IPS DF 4.7 (cell line): ENCODE data around the gene FSCN2.

Experiments used
- DNase-seq: peaks from one replicate; pipeline ENCODE4 v3.0.0-alpha.2; 2013; ENCODE audit warnings: low spot score; ENCODE audit errors: extremely low read depth

Gene FSCN2

GRCh38 chr17:81512562-81513371 lies 15.4 kb upstream of the FSCN2 start, which contains the start of gene ACTG1:
ACTG1 (minus strand) TSS chr17:81512799; CDS start chr17:81512354, 445 bp downstream.
- DNase-seq: no peak

GRCh38 chr17:81513372-81513752 lies 14.8 kb upstream of the FSCN2 start:
- DNase-seq: no peak

DNA sequence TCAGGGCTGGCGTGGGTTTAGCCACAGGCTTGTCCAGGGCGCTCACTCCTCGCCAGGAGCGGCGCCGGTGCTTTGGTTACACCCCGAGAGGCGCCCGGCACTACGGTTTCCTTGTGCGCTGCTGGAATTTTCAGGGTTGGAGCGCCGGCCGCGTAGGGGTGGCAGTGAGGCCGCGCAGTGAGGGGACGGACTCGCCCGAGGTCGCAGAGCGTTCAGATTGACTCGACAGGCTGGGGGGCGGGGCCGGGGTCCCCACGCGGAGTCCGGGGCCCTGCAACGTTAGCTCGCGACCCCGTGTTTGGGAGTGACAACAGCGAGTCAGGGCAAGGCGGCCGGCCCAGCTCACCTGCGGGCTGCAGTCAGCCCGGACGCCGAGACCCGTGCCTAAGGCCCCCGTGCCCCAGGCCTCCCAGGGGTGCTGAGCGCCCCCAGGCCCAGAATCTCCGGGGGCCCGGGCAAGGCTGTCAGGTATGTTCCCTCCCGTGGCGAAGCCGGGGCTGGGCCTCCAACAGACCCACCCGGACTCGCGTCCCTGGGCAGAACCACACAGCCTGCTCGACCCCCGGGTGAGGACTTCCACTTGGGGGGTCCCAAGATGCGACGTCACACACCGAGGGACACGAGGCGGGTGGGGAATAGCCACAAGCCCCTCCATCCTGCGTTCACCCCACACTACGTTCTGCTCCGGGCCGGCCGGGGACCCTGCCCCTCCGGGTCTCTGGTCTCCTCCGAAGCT lies 14.3 kb upstream of the FSCN2 start:
- no peak for DNase-seq

- no peak for DNase-seq
These were observed 13.8 kb upstream of the FSCN2 start for GRCh38 chr17:81514489-81514738.

- DNase-seq: no peak
These were observed 13.2 kb upstream of the FSCN2 start for GRCh38 chr17:81514739-81515529.

DNA sequence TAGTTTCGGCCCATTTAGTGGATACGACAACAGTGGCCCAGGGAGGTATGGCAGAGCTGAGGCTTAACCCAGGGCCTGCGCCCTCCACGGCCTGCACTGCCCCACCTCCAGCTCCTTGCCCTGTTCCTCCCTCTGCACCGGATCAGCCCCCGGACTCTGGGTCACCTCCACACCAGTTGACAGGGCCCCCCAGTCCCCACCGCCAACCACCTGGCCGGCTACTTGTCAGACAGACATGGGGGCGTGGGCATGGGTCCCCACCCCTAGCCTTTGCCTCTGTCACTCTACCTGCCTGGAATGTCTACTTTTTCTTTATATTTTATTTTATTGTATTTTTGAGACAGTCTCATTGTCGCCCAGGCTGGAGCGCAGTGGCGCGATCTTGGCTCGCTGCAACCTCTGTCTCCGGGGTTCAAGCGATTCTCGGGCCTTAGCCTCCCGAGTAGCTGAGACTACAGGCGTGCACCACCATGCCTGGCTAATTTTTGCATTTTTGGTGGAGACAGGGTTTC lies 12.6 kb upstream of the FSCN2 start:
- no peak for DNase-seq

DNA sequence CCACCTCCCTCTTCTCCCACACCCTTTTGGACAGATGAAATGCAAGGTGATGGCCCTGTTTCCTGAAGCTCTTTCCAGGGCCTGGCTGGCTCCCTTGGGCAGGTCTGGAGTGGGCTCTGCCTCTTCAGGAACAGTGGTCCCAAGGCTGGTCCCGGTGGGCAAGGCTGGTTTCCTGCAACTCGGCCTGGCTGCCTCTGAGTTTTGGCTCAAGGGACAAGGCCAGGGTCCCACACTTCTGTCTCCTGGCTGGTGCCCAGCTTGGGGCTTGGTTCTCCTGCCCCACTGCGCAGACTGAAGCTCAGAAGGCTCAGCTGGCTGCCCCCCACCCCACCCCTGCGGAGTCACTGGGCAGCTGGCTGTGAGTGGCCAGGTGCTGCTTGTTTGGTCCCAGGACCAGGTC lies 11.7 kb upstream of the FSCN2 start:
- no peak for DNase-seq

DNA sequence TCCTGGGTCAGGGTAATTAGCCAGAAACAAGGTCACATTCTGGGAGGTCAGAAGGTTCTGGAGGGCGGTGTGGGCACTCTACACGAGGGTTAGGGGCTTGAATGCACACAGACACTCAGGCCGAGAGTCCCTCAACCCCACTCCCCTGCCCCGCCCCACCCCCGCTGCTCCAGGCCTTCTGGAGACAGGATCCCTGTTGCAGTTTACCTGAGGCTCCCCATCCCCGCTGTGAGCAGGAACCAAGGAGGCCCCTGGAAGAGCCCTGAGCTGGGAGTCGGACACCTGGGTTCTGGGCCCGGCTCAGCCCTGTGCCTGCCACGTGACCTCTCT lies 11.2 kb upstream of the FSCN2 start:
- no peak for DNase-seq

GRCh38 chr17:81517339-81518112 lies 10.7 kb upstream of the FSCN2 start:
- DNase-seq: no peak

DNA sequence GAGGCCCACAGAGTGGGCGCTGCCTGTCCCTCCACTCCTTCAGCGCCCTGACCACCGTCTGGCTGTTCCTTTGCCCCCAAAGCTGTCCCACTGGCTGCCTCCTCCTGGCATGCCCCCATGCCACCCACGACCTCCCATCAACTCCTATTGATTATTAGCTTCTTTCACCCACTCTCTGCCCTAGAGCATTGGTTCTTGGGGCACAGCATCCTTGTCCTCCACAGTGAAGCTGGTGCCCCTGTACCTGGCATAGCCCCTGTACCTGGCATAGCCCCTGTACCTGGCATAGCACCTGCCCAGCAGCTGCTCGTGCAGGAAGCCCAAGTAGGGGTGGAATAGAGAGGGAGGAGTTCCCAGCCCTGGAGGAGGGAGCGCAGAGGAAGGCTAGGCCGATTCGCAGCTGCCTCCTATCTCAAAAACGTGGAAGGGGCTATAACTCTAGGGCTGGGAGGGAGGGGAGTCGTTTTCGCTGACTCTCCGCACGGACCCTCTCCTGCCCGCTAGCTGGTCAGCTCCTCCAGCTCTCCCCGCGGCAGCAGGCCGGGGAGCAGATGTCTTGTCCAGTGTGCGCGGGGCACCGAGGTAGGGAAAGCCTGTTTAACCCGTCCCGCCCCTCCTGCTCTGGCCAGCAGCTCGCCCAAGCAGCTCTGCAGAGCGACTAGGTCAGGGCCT lies 9.9 kb upstream of the FSCN2 start:
- no peak for DNase-seq

GRCh38 chr17:81518785-81519283 lies 9.3 kb upstream of the FSCN2 start:
- no peak for DNase-seq

DNA sequence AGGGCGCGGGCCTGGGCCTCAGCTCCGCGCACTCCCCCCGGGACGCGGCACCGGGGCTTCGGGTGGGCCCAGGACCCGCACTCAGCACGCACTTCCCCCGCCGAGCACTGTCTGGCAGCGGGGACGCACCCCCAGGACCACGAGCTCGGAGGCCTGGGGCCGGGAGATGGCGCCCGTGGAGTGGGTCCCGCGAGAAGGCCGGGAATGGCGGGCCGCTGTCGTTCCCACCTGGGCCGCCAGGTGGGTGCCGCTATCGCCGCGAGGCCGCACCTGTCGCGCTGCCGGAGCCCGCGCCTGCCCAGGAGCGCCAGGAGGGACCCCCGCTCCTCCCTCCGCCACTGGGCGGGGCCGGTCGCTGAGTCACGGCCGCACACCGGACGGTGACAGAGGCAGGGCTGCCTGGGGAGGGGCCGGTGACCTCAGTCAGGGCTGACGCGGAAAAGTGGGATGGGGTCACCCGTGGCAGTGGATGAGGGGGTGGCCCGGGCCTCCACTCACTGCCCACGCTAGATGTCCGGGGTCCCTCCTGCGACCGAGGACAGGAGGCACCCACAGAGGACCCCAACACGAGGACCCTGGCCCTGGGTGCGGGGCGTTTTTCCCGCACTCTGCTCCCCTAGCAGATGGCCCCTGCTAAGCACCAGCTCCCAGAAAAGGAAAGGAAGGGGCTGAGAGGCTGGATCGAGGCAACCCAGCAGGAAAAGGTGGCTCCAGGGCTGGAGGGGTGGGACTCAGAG lies 8.7 kb upstream of the FSCN2 start:
- DNase-seq: no peak

DNA sequence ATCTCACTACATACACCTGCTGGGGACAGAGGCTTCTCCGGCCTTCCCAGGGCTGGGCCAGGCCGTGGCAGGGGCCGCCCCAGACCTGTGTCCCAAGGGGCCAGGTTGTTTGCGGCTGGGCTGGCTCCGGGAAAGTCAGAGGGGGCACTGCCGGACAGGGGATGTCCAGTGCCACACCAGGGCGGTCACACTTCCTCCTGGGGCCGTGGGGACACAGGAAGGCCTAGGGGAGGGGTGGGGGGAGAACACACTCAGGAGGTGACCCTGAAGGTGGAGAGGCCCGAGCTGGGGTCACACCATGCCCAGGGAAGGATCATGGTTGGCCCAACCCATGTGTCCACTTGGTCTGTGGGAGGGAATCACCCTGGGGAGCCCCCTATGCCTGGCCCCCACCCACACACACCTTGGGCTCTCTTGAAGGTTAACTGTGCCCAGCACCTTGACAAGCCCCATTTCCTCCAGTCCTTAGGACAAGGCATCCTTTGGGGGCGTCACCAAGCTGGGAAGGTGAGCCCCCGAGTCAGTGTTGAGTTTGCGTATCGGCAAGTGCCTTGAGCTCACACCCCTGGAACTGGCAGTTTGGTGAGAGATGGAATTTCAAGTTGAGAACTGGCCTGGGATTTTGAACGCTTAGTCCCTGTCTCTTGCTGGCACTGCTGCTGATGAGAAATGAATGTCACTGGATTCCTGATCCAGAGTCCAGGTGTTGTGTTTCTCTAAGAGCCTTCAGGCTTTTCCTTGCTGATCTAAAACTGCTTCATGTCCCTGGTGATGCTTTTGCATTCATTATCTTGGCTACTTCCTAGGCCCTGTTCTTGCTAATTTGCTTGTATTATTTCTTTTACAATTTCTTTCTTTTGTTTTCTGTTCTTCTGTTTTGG lies 7.9 kb upstream of the FSCN2 start:
- no peak for DNase-seq

DNA sequence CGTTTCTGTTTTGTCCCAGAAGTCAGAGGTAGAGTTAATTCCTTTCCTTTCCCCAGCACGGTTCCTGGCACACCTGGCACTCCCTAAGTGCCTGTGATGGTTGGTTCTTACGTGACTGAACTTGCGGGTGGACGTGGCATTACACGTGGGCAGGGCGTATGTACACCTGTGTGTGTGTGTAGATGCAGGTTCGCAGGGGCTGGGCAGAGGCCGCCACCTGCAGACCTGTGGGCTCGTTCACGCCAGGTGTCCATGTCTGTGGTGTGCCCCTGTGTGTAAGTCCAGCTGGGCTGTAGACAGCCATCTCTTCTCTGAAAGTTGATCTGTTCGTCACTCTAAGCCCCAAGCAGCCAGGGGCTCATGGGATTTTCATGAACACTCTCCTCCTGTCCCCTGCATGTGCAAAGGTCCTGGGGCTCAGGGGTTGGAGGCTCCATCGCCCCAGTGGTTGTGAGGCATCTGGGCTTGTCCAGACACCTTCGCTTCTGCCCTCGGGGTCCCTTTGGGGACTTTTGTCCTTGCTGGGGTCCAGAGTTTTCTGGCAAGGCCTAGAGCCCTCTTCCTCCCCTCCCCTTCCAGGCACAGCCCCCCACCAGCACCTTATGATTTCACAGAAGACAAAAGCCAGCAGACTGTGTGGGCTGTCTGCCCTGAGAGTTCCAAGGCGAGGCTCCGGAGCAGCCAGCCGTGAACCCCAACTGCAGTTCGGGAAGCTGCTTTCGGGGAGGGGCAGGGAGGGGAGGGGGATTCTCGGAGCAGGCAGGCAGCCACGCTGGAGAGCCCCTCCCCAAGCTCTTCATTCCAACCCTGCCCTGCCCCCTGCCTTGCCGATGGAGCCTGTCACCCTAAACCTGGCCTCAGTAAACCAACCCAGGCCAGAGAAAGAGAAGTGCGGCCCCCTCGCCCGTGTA lies 5.4 kb upstream of the FSCN2 start:
- DNase-seq: no peak

DNA sequence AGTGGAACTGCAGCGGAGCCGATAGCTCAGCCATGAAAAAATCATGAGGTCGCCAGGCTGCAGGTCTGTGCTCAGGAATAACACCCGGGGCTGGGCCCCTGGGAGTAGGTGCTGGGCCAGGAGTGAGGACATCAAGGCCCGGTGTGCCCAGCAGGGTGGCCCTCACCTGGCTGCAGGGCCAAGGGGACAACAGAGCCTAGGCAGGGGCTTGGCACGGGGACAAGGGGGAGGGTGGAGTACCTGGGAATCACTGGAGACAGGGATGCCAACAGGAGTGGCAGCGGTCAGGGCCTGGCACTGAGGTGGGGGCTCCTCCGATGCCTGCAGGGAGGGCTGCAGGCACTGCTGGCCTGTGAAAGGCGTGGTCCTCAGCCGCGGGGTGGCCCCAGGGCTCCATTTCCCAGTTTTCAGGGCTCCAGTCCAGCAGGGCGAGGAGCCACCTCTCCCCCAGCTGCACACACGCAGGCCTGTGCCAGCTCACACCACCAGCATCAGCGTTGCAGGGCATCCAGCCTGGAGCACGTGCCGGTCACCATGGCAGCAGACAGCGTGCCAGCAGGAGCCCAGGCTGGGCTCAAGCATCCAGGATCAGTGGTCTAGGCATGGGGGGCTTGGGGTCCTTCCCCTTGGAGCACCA lies 4.7 kb upstream of the FSCN2 start:
- DNase-seq: no peak

DNA sequence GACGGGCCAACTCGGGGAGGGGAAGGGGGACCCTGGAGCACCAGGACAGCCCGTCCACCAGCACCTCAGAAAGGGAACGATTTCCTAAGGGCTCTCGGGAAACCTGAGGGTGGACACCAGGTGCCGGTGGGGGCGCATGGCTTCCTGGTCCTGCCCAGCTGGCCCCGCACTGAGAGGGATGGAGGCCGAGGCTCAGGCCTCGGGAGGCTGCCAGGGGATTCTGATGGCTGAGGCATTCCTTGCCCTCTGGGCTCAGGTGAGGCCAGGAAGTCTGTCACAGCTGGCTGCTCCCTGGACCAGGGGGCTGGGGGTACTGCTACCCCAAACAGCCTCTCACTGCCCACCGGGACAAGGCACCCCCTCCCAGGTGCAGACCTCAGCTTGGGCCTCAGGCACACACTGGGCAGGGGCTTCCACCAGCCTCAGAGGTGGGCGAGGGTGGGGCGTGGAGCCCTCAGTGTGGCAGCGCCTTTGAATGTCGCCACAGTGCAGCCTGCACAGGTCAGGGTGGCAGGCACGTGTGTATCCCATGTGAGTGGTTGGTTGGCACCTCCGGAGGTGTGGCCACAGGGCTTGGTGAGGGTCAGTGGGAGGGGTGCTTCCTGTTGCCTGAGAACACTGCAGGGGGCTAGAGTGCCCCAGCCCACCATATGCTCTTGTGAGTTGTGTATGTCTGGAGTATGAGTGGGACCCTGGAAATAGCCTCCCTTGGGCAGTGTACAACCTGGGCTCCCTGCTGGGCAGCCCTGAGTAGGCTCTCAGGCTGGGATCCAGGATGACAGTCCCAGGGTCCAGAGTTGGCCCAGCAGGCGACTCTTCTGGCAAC lies 3.9 kb upstream of the FSCN2 start:
- DNase-seq: no peak

- no peak for DNase-seq
These were observed 3.4 kb upstream of the FSCN2 start for GRCh38 chr17:81524865-81525159.
